OCI-LY7 (cell line): ENCODE data around the gene HTR3B.

Source experiments
- CTCF ChIP-seq: fragments of 200-600 bp; sonication (generic); conservative IDR thresholded peaks from 2 replicates; pipeline ENCODE4 v1.5.1; 2014; ENCODE audit warnings: mild to moderate bottlenecking, antibody characterized with exemption, low read length, moderate library complexity, mixed read lengths
- EZH2phosphoT487 ChIP-seq: fragments of 200-600 bp; sonication (generic); IDR thresholded peaks from 2 replicates; pipeline ENCODE4 v1.6.1; 2018; ENCODE audit warnings: low read depth, borderline replicate concordance, mild to moderate bottlenecking, mixed run types, antibody characterized with exemption, low read length, moderate library complexity, mixed read lengths

DNA sequence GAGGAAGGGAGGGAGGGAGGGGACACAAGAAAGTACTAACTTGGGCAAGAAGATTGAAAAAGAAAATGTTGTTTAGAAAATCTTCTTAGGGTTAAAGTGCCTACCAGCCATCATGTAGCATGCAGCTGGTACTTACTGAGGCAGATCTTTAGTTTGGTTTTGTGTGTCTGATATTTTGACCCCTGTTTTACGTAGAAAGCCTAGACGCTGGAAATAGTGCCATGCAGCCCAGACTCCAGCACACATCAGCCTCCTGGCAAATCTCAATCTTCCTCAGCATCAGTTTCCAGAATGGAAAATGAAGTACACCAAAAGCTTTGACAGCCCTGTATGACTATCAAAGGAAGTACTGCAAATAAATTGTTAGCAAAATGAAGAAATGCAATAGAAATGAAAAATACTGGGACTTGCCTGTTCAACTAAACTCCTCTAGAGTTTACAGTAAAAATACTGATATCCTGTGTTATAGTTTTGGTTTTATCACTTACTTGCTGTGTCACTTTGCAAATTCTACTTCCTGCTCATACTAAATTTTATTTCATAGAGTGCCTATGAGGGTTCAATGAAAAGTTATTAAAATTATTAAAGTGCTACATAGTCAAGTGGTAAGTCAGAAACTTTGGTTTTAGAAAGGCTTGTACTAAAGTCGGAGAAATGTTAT, 36.6 kb upstream of the HTR3B start:
- no peak for TF ChIP-seq EZH2phosphoT487
- TF ChIP-seq CTCF: no peak
